ENCODE results near the gene NPDC1.
A peak's percentile ranks its signal among the peaks of the same experiment; 100 is the strongest.

The NPDC1 gene

GRCh38 chr9:137023157-137023556 is 22.8 kb downstream of the NPDC1 start:
- DNase-seq = no peak

- no peak for DNase-seq
Measured at GRCh38 chr9:137022662-137023008, 23.3 kb downstream of the NPDC1 start.

GRCh38 chr9:137021979-137022661 is 23.9 kb downstream of the NPDC1 start:
- DNase-seq = peak; percentile 60

GRCh38 chr9:137021568-137021978 is 24.4 kb downstream of the NPDC1 start:
- no peak for DNase-seq

- no peak for DNase-seq
Measured at GRCh38 chr9:137020771-137021567, 25.0 kb downstream of the NPDC1 start.

GRCh38 chr9:137019891-137020683 is 25.9 kb downstream of the NPDC1 start:
- no peak for DNase-seq

GRCh38 chr9:137018761-137019559 is 27.0 kb downstream of the NPDC1 start:
- DNase-seq = no peak

- no peak for DNase-seq
Measured at GRCh38 chr9:137017791-137018497, 28.0 kb downstream of the NPDC1 start.

- DNase-seq = no peak
Measured at GRCh38 chr9:137017071-137017470, 28.9 kb downstream of the NPDC1 start.

- DNase-seq = no peak
Measured at GRCh38 chr9:137016436-137016835, 29.5 kb downstream of the NPDC1 start.

GRCh38 chr9:137015976-137016375 is 30.0 kb downstream of the NPDC1 start:
- DNase-seq = no peak

GRCh38 chr9:137015540-137015930 is 30.4 kb downstream of the NPDC1 start:
- no peak for DNase-seq

- DNase-seq = no peak
Measured at GRCh38 chr9:137014776-137015539, 31.0 kb downstream of the NPDC1 start.

GRCh38 chr9:137014166-137014565 is 31.8 kb downstream of the NPDC1 start:
- no peak for DNase-seq

- no peak for DNase-seq
Measured at GRCh38 chr9:137013571-137013940, 32.4 kb downstream of the NPDC1 start.

GRCh38 chr9:137012694-137013570 is 33.0 kb downstream of the NPDC1 start:
- no peak for DNase-seq

GRCh38 chr9:137011907-137012675 is 33.9 kb downstream of the NPDC1 start:
- DNase-seq = no peak

GRCh38 chr9:137011156-137011555 is 34.8 kb downstream of the NPDC1 start:
- no peak for DNase-seq

- DNase-seq = no peak
Measured at GRCh38 chr9:137009938-137010732, 35.8 kb downstream of the NPDC1 start.
